HUES6 (cell line): Measurements from ENCODE around the gene STYXL1.
"Not testable (repeated sequence)": the region's sequence is repeated elsewhere in the genome, so short reads cannot be mapped to it uniquely, and the experiment has no call there.

Source experiments
- H3K27ac ChIP-seq: 2 replicates; pipeline ENCODE4 v1.7.0; 2013; ENCODE audit warnings: low read depth, mild to moderate bottlenecking, low read length, inconsistent platforms
- H3K27me3 ChIP-seq: 2 replicates; pipeline ENCODE4 v1.6.1; 2013; ENCODE audit warnings: low read length; ENCODE audit not compliant: control insufficient read depth, insufficient read depth
- H3K36me3 ChIP-seq: 2 replicates; pipeline ENCODE4 v1.6.1; 2013; ENCODE audit warnings: low read length; ENCODE audit not compliant: control insufficient read depth, insufficient read depth
- H3K4me1 ChIP-seq: 2 replicates; pipeline ENCODE4 v1.6.1; 2013; ENCODE audit warnings: low read length; ENCODE audit not compliant: control insufficient read depth, insufficient read depth
- H3K4me3 ChIP-seq: 2 replicates; pipeline ENCODE4 v1.5.1; 2013; ENCODE audit warnings: low read depth, low read length
- H3K9ac ChIP-seq: one replicate; pipeline ENCODE4 v1.6.1; 2013; ENCODE audit warnings: mild to moderate bottlenecking, low read length
- H3K9me3 ChIP-seq: 2 replicates; pipeline ENCODE4 v1.6.1; 2013; ENCODE audit warnings: low read depth, low read length; ENCODE audit not compliant: control insufficient read depth, insufficient read depth

Gene STYXL1

GRCh38 chr7:76064208-76064970 is 16.6 kb upstream of the STYXL1 start:
- Histone ChIP-seq H3K27me3 (no peaks in the 10 kb centered on the region), H3K36me3 (peaks cover 81% of the 10 kb centered on the region), H3K27ac (no peak overlapping the region), H3K4me1 (no peaks in the 10 kb centered on the region), H3K9me3 (no peaks in the 10 kb centered on the region), H3K9ac (no peak overlapping the region), H3K4me3 (no peak overlapping the region)

- no peaks in the 10 kb centered on the region for H3K9me3 ChIP-seq
- H3K27ac ChIP-seq = no peak overlapping the region
- H3K36me3 ChIP-seq = peaks cover 90% of the 10 kb centered on the region
- no peaks in the 10 kb centered on the region for H3K4me1 ChIP-seq
- no peak overlapping the region for H3K4me3 ChIP-seq
- H3K9ac ChIP-seq = no peak overlapping the region
- H3K27me3 ChIP-seq = no peaks in the 10 kb centered on the region
Observed at GRCh38 chr7:76063525-76063924, 15.7 kb upstream of the STYXL1 start.

GRCh38 chr7:76063114-76063513 is 15.3 kb upstream of the STYXL1 start:
- Histone ChIP-seq H3K4me3 (no peak overlapping the region), H3K9me3 (no peaks in the 10 kb centered on the region), H3K27ac (no peak overlapping the region), H3K27me3 (no peaks in the 10 kb centered on the region), H3K36me3 (peaks cover 94% of the 10 kb centered on the region), H3K4me1 (no peaks in the 10 kb centered on the region), H3K9ac (no peak overlapping the region)

- Histone ChIP-seq H3K27ac (no peak overlapping the region), H3K4me3 (no peak overlapping the region), H3K36me3 (peaks cover 97% of the 10 kb centered on the region), H3K9me3 (no peaks in the 10 kb centered on the region), H3K9ac (no peak overlapping the region), H3K4me1 (no peaks in the 10 kb centered on the region), H3K27me3 (no peaks in the 10 kb centered on the region)
Observed at GRCh38 chr7:76062254-76062653, 14.5 kb upstream of the STYXL1 start.

GRCh38 chr7:76060842-76061241 is 13.0 kb upstream of the STYXL1 start:
- peaks cover 98% of the 10 kb centered on the region for H3K36me3 ChIP-seq
- H3K9ac ChIP-seq = no peak overlapping the region
- no peaks in the 10 kb centered on the region for H3K9me3 ChIP-seq
- no peak overlapping the region for H3K4me3 ChIP-seq
- H3K27ac ChIP-seq = no peak overlapping the region
- no peaks in the 10 kb centered on the region for H3K4me1 ChIP-seq
- H3K27me3 ChIP-seq = no peaks in the 10 kb centered on the region

- not testable (repeated sequence) for H3K4me3 ChIP-seq, H3K9me3 ChIP-seq, H3K27me3 ChIP-seq, H3K9ac ChIP-seq, H3K4me1 ChIP-seq, H3K27ac ChIP-seq
- H3K36me3 ChIP-seq = peaks cover 96% of the 10 kb centered on the region
Observed at GRCh38 chr7:76058745-76059144, 10.9 kb upstream of the STYXL1 start.

- Histone ChIP-seq H3K27me3 (no peaks in the 10 kb centered on the region), H3K9ac (no peak overlapping the region), H3K4me1 (no peaks in the 10 kb centered on the region), H3K4me3 (no peak overlapping the region), H3K27ac (no peak overlapping the region), H3K36me3 (peaks cover 96% of the 10 kb centered on the region), H3K9me3 (no peaks in the 10 kb centered on the region)
Observed at GRCh38 chr7:76057813-76058145, 10.0 kb upstream of the STYXL1 start.

GRCh38 chr7:76057103-76057812 is 9.5 kb upstream of the STYXL1 start:
- H3K4me1 ChIP-seq = no peaks in the 10 kb centered on the region
- no peak overlapping the region for H3K4me3 ChIP-seq
- H3K36me3 ChIP-seq = peaks cover 92% of the 10 kb centered on the region
- no peak overlapping the region for H3K9ac ChIP-seq
- no peak overlapping the region for H3K27ac ChIP-seq
- no peaks in the 10 kb centered on the region for H3K27me3 ChIP-seq
- no peaks in the 10 kb centered on the region for H3K9me3 ChIP-seq

- Histone ChIP-seq H3K4me3 (no peak overlapping the region), H3K27me3 (no peaks in the 10 kb centered on the region), H3K36me3 (peaks cover 90% of the 10 kb centered on the region), H3K9me3 (no peaks in the 10 kb centered on the region), H3K4me1 (no peaks in the 10 kb centered on the region), H3K27ac (no peak overlapping the region), H3K9ac (no peak overlapping the region)
Observed at GRCh38 chr7:76056241-76056640, 8.4 kb upstream of the STYXL1 start.

GRCh38 chr7:76054123-76055120 is 6.6 kb upstream of the STYXL1 start:
- Histone ChIP-seq H3K27ac (no peak overlapping the region), H3K4me3 (no peak overlapping the region), H3K9ac (no peak overlapping the region), H3K9me3 (no peaks in the 10 kb centered on the region), H3K27me3 (no peaks in the 10 kb centered on the region), H3K4me1 (peaks cover under 1% of the 10 kb centered on the region; the same call in 1 of the 2 replicates), H3K36me3 (peaks cover 75% of the 10 kb centered on the region)
